Medulla oblongata (tissue), 1 donor: ENCODE data around the gene ATP8B1.
"Not testable (repeated sequence)": the region's sequence is repeated elsewhere in the genome, so short reads cannot be mapped to it uniquely, and the experiment has no call there.

Experiments used
- DNase-seq: peaks from one replicate; pipeline ENCODE4 v3.0.0-alpha.2; 2015; ENCODE audit errors: extremely low spot score

ATP8B1 gene

GRCh38 chr18:57803103-57803969 lies at the start of gene ATP8B1:
Gene ATP8B1 (minus strand): TSS chr18:57803315. CDS start chr18:57731807, 71,508 bp downstream.
- DNase-seq: no peak

- no peak for DNase-seq
Measured at GRCh38 chr18:57850063-57850462, 46.9 kb upstream of the ATP8B1 start.

GRCh38 chr18:57848374-57848773 lies 45.3 kb upstream of the ATP8B1 start:
- not testable (repeated sequence) for DNase-seq

- DNase-seq: not testable (repeated sequence)
Measured at GRCh38 chr18:57847431-57847830, 44.3 kb upstream of the ATP8B1 start.

GRCh38 chr18:57846258-57846657 lies 43.1 kb upstream of the ATP8B1 start:
- DNase-seq: no peak

GRCh38 chr18:57845605-57846074 lies 42.5 kb upstream of the ATP8B1 start:
- no peak for DNase-seq

- no peak for DNase-seq
Measured at GRCh38 chr18:57844319-57844718, 41.2 kb upstream of the ATP8B1 start.

GRCh38 chr18:57843386-57843785 lies 40.3 kb upstream of the ATP8B1 start:
- no peak for DNase-seq

- no peak for DNase-seq
Measured at GRCh38 chr18:57841568-57841967, 38.5 kb upstream of the ATP8B1 start.

- no peak for DNase-seq
Measured at GRCh38 chr18:57839942-57840381, 36.8 kb upstream of the ATP8B1 start.

- no peak for DNase-seq
Measured at GRCh38 chr18:57837917-57838548, 34.9 kb upstream of the ATP8B1 start.

GRCh38 chr18:57836557-57836956 lies 33.4 kb upstream of the ATP8B1 start:
- DNase-seq: no peak

GRCh38 chr18:57835904-57836303 lies 32.8 kb upstream of the ATP8B1 start:
- DNase-seq: no peak

GRCh38 chr18:57834616-57835015 lies 31.5 kb upstream of the ATP8B1 start:
- no peak for DNase-seq

GRCh38 chr18:57833441-57834101 lies 30.5 kb upstream of the ATP8B1 start:
- no peak for DNase-seq

- no peak for DNase-seq
Measured at GRCh38 chr18:57832730-57833129, 29.6 kb upstream of the ATP8B1 start.

- peak; percentile 13 for DNase-seq
Measured at GRCh38 chr18:57831597-57832377, 28.7 kb upstream of the ATP8B1 start.

- no peak for DNase-seq
Measured at GRCh38 chr18:57827646-57828045, 24.5 kb upstream of the ATP8B1 start.

- DNase-seq: no peak
Measured at GRCh38 chr18:57826252-57826651, 23.1 kb upstream of the ATP8B1 start.

GRCh38 chr18:57820583-57820982 lies 17.5 kb upstream of the ATP8B1 start:
- DNase-seq: not testable (repeated sequence)

- DNase-seq: no peak
Measured at GRCh38 chr18:57819671-57820460, 16.8 kb upstream of the ATP8B1 start.
